NCI-H2171 treated with DMSO at 0.1 percent for 48 hours (cell line): ENCODE data around the gene FAM236D.
"Not testable (repeated sequence)": the region's sequence is repeated elsewhere in the genome, so short reads cannot be mapped to it uniquely, and the experiment has no call there.

Source experiments
- DNase-seq: peaks from one replicate; lab custom pipeline; 2025; lab: John Stamatoyannopoulos, UW

FAM236D gene

DNA sequence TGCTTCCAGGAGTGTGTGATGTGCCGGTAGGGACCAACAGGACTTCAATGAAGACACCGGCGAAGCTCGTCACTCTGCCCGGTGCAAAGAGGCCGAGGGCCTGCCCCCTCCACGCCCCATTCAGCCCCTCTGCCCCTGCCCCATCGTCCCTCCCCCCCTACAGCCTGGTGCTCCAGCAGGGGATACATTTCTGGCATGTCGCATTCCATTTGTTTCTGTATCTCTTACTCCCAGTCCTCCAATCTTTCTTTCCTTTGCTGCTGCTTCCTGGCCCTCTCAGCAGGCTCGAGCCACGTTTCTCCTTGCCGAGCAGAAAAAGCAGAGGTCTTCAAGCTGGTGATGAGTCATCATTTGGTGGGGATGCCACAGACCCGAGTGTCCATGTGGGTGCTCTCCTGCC lies at the start of gene FAM236D:
FAM236D (minus strand) TSS at position 101 of the 400 bp plus-strand sequence; CDS start at position 1, 100 bp downstream.
- not testable (repeated sequence) for DNase-seq

DNA sequence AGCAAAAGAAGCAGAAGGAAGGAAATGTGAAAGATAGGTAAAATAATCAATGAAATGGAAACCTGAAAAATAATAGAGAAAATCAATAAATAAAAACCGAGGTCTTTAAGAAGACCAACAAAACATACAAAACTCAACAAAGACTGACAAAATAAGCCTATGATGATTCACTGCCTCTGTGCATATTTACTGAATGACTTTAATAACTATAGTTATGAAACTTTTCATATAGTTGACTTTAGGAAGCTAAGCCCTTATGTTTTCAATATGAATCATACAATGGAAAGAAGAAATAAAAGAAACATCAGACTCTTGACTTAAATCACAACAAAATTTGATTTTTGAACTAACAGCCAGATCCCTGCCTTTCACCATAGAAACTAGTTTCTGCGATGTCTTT lies 29.5 kb upstream of the FAM236D start:
- not testable (repeated sequence) for DNase-seq

DNA sequence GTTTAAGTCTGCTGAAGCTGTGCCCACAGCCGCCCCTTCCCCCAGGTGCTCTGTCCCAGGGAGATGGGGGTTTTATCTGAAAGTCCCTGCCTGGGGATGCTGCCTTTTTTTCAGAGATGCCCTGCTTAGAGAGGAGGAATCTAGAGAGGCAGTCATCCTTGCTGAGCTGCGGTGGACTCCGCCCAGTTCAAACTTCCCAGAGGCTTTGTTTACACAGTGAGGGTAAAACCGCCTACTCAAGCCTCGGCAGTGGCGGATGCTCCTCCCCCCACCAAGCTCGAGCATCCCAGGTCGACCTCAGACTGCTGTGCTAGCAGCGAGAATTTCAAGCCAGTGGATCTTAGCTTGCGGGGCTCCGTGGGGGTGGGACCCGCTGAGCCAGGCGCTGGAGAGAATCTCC lies 22.7 kb upstream of the FAM236D start:
- not testable (repeated sequence) for DNase-seq

DNA sequence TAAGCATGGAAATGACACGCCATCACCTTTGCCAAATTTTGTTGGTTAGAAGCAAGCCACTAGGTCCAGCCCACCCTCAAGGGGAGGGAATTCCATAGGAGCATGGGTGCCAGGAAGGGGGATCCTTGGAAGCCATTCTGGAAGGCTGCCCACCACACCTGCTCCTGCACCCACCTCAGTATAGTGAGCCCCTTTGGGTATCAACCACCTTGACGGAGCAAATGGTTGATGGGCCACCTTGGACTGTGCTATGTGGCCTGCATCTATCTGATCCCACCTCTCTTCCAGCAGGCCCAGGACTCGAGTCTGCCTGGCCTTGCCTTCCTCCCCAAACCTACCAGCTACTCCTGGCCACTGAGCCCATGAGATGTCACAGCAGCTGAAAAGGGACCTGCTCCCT lies 17.6 kb downstream of the FAM236D start:
- DNase-seq, result not testable (repeated sequence)

DNA sequence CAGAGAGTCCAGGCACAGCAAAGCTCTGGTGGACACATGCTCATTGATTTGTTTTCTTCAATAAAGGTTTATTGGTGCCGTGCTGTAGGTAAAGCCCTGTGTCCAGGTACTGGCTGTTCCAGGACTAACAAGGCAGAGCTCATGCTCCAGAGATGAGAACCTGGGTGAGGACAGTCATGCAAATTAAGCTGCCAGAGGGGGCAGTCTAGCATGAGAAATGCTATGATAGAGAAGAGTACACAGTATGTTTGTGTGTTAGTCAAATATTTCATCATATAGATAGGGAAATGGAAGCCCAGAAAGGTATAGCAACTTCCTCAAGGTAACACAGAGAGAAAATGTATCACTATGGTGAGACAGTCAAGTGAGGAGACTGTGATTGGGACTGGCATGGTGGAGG lies 19.9 kb downstream of the FAM236D start:
- DNase-seq, result not testable (repeated sequence)

DNA sequence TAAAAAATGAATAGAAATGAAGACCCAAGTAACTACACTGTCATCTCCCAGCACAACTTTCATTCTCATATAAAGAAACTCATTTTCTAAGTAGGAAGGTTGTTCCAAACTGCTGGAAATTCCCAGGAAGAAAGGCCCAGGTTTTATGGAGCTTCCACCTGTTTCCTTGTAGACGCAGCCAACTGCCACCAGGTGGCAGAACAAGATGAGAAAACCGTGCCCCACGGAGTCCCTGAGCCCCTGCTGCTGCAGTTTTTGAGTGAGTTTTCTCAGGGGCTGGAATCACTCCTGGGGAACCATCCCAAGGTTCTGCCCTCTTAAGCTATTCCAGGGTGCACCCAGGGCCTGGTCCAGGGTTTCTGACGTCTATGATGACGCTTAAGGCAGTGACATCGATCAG lies 24.0 kb downstream of the FAM236D start:
- DNase-seq, result not testable (repeated sequence)

DNA sequence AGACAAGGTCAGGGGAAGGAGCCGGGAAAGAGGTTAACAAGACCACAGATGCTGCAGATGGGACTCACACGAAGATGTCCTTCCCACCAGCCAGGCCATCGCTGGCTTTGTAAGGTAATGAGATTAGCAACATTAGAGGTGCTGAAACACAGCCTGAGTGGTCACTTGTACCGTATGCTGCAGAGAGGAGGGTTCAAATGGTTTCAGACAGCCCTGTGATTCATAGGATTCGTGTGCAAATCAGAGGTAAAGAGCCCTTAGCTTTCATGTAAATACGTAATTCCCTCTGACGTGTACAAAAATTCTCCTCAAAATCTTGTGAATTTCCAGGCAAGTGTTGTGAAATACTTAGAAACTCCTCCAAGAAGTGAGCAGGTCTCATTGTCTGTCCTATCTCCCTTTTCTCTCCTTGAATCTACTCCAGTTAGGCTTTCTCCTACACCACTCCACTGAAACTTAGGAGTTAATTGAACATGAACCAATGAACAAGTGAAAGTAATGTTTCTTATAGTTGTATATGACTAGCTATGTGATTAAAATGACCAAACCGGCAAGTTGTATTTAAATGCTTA lies 24.6 kb downstream of the FAM236D start:
- DNase-seq, result not testable (repeated sequence)

DNA sequence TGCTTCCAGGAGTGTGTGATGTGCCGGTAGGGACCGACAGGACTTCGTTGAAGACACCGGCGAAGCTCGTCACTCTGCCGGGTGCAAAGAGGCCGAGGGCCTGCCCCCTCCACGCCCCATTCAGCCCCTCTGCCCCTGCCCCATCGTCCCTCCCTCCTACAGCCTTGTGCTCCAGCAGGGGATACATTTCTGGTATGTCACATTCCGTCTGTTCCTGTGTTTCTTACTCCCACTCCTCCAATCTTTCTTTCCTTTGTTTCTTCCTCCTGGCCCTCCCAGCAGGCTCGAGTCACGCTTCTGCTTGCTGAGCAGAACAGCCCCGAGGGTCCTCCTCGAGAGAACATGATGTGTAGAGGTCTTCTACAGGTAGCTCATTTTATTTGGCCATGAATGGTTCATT lies 25.4 kb downstream of the FAM236D start, which contains the start of gene FAM236B:
FAM236B (minus strand) TSS at position 101 of the 400 bp plus-strand sequence; CDS start at position 1, 100 bp downstream.
- DNase-seq, result not testable (repeated sequence)

DNA sequence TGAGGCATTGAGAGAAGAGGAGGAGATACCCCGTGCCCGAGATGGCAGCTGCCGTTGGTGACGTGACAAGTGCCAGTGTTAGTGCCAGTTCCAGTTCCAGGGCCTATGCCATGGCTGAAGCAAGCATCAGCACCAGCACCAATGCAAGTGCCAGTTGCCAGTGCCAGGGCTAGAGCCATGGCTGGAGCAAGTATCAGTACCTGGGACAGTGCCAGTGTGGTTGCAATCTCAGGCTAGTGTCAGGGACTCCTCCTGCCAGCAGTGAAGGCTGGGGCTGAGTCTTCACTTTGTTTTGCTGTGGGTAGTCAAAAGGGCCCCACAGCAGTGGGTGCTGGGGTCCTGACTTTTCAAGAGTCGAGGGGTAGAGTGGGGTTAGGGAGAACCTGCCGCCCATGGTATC lies 29.9 kb downstream of the FAM236D start:
- not testable (repeated sequence) for DNase-seq

DNA sequence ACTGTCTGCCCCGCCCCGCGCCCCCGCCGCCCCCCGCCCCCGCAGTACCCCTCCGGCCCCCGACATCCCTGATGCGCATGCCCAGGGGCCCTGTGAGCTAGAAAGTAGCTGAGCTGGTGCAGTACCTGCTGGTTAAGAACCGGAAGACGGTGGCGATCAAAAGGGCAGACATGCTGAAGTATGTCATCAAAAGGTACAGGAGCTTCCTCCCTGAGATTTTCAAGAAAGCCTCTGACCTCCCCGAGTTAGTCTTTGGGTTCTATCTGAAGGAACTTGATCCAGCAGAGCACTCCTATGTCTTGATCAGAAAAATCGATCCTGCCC lies 30.6 kb downstream of the FAM236D start:
- not testable (repeated sequence) for DNase-seq

DNA sequence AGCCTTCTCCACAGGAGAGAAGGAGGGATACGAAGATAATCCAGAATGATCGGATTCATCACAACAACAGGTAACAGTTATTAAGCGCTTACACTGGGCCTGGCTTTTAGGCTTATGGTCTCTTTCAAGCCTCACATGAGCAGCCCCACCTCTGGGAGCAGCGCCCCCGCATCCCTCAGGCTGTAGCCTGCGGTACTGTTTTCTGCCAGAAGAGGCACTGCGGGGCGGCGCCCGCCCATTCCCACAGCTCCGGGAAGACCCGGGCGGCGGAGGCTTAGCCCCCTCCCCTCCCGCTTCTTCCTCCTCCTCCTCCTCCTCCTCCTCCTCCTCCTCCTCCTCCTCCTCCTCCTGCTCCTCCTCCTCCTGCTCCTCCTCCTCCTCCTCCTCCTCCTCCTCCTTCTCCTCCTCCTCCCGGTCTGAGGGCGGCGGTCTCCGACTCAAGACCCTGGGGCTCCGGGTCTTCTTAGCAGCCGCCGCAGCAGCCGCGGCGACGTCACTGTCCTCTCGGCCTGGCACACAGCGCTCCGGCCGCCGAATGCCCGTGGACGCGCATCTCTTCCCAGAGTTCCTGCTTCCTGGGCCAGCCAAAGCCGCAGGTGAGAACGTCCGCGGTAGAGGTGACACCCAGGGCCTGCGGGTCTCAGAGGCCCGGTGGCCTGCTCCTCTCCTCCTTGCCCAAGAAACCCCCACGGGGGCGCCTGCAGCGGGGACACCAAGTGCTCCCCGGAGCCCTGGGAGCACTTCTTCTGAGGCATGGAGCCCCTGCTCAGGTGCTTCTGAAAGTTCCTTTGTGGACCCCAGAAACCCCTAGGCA lies 31.1 kb downstream of the FAM236D start, which contains the start of gene DMRTC1B:
DMRTC1B (plus strand) TSS at position 238 of the 814 bp plus-strand sequence. CDS start 68,246 bp downstream, outside the sequence.
- DNase-seq, result not testable (repeated sequence)

DNA sequence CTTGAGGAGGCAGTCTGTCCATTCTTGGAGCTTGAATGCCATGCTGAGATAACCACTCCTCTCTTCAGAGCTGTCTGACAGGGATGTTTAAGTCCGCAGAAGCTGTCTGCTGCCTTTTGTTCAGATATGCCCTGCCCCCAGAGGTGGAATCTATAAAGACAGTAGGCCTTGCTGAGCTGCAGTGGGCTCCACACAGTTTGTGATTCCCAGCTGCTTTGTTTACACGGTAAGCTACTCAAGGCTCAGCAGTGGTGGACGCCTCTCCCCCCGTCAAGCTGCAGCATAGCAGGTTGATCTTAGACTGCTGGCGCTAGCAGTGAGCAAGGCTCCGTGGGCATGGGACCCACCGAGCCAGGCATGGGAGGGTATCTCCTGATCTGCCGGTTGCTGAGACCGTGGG lies 47.6 kb downstream of the FAM236D start:
- DNase-seq, result not testable (repeated sequence)
